A204.1 (cell line): ENCODE measurements around the gene NUTM1.
"Not testable (repeated sequence)": the region's sequence is repeated elsewhere in the genome, so short reads cannot be mapped to it uniquely, and the experiment has no call there.

ENCODE experiments used
- FAIRE-seq: peaks from 2 replicates; lab custom pipeline; 2012; peaks lifted over from hg19 to GRCh38; lab: Jason Lieb, UNC

NUTM1 gene

DNA sequence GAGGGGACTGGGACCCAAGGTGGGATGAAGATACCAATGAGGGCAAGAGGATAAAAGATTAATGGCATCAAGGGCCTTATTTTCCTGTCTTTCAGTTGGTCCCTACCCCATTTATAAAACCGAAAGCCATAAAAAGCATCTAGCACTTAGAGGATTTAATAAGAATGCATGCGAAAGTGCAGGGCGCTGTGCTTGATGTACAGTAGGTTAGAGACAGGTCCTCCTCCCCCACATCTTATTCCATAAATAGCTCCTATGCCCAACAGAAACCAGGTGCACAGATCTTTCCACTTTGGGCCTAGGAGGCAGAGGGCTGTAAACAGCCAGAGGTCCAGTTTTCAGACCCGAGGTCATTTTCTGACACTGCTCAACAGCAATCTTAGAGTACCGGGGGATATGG lies 22.7 kb downstream of the NUTM1 start:
- no peak for FAIRE-seq

DNA sequence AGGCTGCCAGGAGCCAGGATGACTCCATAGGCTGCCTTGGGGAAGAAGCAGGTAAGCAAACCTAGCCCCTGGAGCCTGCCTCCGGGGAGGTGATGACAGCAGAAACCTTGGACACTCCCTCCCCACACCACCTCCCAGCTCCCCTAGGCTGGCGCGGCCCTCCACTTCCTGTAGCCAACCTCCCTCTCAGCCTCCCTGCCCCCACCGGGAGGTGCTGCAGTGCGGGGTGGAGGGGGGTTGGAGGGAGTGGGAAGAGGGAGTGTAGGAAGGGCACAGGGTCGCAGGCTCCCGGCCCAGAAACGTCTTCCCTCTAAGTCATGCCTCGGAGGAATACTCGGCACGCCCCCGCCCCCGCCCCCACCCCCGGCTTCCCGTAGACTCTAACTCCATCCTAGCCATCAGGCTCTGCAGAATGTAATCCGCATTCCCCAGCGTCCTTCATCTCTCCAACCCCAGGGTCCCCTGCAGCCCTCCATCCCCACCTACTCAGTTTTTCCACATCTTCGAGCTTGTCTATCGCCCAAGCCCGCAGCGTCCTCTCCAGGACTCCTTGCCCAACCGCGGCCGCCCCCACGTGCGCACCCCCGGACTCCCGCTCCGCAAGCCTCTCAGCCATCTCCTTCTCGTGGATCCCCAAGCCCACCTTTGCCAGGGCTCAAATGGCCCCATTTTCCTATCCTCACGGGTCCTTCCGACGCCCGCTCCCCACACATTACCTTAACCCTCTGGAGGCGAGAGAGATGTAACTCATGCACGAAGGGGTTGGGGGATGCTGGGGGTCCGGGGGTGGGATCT lies 23.4 kb downstream of the NUTM1 start:
- no peak for FAIRE-seq

DNA sequence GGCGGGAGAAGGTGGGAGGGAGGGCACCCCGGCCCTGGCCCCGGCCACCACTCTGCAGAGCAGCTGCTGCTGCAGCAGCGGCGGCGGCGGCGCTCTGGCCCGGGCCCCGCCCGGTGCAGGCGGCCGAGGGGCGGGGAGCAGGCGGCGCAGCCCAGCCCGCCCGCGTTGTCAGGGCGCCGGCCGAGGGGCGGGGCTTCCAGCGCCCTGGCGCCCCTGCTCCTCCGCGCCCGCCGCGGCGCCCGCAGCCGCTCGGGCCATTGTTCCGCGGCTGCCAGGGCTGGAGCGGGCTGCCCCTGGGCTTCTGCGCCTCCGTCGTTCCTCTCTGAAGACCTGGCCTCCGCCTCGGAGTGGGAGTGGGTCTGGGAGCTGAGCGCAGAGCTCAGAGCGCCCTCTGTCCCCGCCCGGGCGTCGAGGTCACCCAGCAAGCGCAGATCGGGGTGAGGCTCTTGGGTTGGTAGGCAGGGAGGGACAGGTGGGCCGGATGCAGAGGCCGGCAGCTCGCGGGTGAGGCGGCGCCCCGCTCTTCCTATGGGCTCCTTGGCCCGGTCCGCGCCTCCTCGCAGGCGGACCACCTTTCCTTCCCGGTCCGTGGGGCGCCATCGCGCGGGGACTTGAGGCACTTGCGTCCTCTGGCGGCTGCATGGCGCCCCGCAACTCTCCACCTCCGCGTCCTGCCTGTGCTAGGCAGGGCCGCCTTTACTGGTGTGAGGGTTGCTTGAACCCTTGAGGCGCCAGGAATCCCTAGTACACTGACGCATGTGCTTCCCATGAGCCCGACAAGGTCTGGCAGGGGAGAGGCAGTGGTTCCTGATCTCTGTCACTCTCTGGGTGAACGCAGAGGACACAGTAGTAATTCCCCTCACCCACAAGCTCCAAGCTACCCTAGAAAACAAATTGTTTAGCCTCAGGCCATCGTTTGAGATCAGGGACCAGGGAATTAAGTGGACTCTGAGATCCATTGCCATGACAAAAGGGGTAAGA lies 24.3 kb downstream of the NUTM1 start, which contains the start of gene LPCAT4:
LPCAT4 (minus strand) TSS at position 96 of the 981 bp plus-strand sequence. CDS start 96 bp downstream, outside the sequence.
- no peak for FAIRE-seq

DNA sequence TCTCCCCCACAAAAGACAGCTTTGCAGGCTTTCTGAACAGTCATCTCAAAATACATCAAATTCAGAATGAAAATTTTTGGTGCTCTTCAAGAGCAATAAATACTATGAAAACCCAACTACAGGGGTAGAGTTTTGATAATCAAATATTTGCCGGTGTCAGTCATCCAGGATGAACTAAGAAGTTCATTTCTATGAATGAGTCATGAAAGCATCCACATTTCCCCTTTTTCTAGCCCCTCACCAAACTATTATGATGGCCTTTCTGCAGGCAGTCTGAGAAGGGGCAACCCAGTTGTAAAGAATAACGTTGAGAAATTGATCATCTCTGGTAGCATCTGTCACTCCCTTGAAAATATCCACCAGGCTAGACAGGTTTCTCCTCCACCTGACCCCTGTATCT lies 27.0 kb downstream of the NUTM1 start:
- no peak for FAIRE-seq

DNA sequence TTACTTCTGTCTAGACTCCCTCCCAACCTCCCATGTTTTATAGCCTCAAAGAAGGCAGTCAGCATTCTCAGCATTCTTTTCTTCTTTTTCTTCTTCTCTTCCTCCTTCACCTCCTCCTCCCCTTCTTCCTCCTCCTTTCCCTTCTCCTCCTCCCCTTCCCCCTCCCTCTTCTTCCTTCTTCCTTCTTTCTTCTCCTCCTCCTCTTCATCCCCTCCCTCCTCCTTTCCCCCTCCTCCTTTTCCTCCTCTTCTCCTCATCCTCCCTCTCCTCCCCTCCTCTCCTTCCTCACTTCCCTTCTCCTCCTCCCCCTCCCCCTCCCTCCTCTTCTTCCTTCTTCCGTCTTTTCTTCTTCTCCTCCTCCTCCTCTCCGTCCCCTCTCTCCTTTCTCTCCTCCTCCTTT lies 27.5 kb downstream of the NUTM1 start:
- FAIRE-seq, result no peak

DNA sequence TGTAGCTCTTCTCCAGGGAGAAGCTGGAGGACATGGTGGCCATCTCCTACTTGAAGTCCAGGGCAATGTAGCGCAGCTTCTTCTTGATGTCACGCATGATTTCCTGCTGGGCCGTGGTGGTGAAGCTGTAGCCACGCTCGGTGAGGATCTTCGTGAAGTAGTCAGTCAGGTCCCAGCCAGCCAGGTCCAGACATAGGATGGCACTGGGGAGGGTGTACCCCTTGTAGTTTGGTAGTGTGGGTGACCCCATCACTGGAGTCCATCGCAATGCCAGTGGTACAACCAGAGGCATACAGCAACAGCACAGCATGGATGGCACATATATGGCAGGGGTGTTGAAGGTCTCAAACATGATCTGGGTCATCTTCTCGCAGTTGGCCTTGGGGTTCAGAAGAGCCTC lies 30.8 kb downstream of the NUTM1 start:
- no peak for FAIRE-seq

DNA sequence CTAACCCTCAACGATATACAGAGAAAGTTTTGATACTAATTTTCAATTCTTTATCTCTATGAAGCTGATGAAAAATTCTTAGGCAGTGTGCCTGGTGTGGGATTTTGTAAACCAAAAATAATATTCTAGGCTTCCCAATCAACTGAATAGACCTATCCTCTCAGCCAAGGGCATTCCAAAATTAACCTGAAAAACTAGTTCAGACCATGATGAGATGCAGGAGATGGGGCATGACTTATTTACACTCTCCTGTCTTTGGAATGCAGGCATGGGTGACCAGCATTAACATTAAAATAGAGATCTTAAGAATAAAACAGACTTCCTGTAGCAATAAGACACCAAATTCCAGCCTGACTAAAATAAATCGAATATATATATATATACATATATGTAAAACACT lies 31.7 kb downstream of the NUTM1 start:
- no peak for FAIRE-seq

DNA sequence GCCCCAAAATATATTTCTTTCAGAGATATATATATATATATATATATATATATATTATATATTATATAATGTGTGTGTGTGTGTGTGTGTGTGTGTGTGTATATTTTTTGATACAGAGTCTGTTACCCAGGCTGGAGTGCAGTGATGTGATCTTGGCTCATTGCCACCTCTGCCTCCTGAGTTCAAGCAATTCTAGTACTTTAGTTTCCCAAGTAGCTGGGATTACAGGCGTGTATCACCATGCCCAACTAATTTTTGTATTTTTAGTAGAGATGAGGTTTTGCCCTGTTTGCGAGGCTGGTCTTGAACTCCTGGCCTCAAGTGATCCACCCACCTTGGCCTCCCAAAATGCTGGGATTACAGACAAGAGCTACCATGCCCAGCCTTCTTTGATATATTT lies 32.4 kb downstream of the NUTM1 start:
- not testable (repeated sequence) for FAIRE-seq

DNA sequence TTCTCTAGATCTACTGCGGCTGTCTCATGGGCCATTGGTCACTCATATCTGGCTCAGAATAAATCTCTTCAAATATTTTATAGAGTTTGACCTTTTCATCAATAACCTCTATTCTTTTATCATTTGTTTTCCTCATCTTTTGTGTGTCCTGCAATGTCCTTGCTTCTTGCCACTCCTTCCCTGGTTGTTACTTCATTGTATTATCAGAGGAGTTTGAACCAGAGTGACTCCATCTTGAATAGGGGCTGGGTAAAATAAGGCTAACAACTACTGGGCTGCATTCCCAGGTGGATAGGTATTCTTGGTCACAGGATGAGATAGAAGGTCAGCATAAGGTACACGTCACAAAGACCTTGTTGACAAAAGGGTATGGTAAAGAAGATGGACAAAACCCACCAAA lies 33.7 kb downstream of the NUTM1 start:
- FAIRE-seq, result no peak

DNA sequence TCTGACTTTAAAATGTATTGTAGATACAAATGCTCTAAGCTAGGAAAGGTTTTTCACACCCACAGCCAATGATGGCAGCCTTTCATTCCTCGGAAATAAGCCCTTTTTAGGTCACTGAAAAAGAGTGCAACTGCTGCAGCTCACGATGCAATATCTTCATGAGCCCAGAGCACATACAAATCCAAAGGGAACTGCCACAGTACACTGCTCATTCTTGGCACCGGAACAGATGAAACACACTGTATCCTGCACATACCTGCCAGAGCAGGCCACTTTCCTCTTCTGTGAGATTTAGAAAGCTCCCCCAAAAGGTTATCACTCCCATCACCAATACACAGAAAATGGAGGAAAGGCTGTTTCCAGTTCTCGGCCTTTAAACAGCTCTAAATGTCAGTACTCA lies 37.4 kb downstream of the NUTM1 start:
- not testable (repeated sequence) for FAIRE-seq

DNA sequence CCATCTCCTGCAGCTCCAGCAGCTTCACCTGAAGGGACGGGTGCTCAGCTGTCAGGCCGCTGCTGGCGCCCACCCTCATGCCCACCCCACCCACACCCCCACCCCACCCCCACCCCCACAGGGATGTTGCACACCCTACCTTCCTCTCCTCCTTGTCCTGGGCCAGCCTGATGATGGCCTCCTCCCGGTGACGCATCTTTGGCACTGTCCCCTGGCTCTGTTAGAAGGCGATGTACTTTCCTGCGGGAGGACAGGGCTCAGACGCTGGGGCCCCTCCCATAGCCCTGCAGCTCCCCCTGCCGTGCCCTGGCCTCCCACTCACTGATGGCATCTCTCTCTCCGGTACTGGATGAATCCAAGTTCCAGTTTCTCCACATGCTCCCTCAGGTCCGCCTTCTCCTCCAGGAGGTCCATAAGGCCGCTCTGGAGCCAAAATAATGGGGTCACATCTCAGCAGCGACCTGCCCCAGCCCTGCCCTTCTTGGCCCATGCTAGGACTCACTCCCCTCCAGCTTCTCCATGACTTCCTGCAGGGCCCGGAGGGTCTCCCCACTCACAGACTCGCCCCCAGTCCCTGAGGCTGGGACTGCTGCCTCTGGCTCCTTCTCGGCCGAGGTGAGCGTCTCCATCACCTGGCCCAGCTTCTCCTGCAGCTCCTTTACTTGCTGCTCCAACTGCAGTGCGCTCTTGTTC lies 38.9 kb downstream of the NUTM1 start:
- not testable (repeated sequence) for FAIRE-seq

DNA sequence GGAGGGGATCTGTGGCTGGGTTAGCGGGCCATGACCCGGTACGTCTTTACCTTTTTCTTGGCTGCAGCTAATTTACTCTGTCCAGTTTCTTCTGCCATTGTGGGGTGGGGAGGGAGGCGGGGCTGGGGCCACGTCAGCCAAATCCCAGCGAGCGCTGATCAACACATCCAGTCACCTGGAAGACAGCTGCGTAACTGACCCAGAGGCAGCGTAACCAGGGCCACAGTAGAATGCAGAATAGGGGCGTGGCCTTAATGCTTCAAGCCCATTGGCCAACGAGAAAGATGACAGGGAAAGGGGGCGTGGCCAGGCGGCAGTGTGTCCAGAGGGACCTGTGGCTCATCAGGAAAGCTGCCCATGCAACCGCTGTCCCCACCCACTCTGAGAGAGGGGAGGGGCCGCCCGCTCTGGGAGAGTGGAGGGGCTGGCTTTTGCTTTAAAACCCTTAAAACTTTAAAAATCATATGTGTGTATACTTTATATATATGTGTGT lies 46.5 kb downstream of the NUTM1 start:
- not testable (repeated sequence) for FAIRE-seq

DNA sequence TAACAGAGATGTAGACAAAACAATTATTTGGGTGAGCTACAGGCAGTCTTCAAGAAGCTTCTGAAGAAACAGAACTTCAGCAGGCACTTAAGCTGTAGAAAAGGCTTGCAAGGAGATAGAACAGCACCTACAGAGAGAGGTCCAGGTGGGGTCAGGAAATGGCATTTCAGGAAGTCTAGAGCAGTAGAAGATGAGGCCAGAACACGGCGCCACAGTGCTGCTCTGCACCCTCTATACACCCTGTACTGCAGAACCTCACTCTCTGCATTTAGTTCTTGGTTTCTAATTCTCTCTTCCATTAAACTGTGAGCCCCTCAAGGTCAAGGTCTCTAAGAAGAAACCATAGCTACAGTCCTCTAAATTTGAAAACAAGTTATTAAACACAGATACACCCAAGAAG lies 49.9 kb downstream of the NUTM1 start:
- not testable (repeated sequence) for FAIRE-seq

DNA sequence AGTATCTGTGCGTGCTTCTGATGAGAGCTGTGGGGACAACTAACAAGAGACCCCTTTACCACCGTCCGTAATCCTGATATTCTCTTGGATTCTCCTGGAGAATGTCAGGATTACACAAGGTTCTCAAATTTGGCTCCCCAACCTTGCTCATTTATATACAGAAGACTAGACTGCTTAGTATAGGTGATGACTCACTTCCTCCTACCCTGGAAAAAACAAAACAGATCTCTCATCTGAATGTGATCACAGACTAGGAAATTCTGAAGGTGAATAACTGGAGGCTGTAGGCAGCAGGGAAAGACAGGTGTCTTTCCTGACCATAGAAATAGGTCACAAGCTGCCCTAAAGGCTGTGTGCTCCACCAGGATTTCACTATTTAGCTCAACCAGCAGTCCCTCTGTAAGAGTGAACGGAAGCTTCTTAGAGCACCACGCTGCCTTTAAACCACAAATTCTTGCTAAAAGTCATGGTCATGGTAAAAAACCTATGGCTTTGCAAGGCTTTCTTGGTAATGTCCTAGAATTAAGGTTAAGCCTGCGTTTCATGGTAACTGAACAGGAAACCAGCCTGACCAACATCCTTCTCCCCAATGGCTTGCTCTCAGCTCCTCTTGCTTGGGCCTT lies 54.6 kb downstream of the NUTM1 start:
- FAIRE-seq, result not testable (repeated sequence)

DNA sequence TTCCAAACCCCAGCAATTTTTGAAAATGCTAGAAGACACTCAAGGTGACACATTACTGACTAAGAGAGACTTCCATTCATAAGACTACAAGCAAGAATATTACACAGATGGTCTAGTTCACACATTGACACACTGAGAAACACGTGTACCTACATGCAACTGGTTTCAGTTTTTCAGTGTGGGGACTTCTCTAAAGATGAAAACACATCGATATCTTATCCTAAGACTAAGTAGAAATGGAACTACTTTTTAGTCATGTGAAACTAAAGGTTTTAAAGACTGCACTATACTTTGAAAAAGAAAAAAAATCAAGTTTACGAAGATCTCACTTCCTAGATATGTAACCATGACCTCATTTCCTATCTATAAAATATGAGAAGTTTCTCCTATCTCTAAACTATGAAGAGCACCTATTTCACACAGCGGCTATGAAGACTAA lies 60.1 kb downstream of the NUTM1 start:
- not testable (repeated sequence) for FAIRE-seq

DNA sequence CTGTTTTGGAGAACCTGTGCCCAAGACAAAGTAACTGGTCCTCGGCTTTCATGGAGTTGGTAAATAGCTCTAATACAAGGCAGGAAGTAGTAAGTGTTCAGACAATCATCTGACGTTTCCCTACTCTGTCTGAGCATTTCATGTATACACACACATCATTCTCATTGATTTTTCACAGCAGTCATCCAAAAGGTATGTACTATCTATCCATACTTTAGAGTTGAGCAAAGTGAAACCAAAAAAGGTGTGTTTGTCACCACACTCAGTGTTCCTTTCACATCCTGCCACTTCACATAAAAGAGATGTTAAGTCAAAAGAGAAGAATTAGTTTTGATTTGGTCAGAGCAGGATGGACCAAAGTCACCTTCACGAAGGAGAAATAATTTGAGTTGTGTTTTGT lies 60.8 kb downstream of the NUTM1 start:
- not testable (repeated sequence) for FAIRE-seq
